HCT116 (cell line): ENCODE measurements around the gene SPA17. TPM values are rescaled to one million over a fixed set of nuclear protein-coding genes. Genes with fewer than 3 reads are reported as not detected.

Experiments used
- ATAC-seq: fragments of 200-7000 bp; cut with Tn5 transposase; 2 replicates; pipeline ENCODE4 v1.9.1; 2020; ENCODE audit warnings: mild to moderate bottlenecking, moderate library complexity
- BruUV-seq: library from RNA; stranded (reverse); fragments of 400-500 nt; replicated peaks from 2 replicates; lab custom pipeline; 2021; lab: Mats Ljungman, UMichigan
- CTCF ChIA-PET: fragments of 300-600 bp; sonication (Branson Sonifier 250); formaldehyde crosslinking; loops from one replicate; lab custom pipeline; 2021; ENCODE audit warnings: antibody characterized with exemption; lab: Charles Lee
- POLR2A ChIA-PET: fragments of 300-600, 350-600 bp; sonication (Branson Sonifier 250); formaldehyde crosslinking; loops from one replicate; lab custom pipeline; 2021; ENCODE audit warnings: antibody characterized with exemption; lab: Charles Lee
- RAD21 ChIA-PET, 2 experiments: fragments of 300-600 bp; sonication (Branson Sonifier 250); formaldehyde crosslinking; loops; one replicate each; lab custom pipeline; 2023; ENCODE audit warnings: low total read pairs in 2 of 2; ENCODE audit not compliant: uncharacterized antibody in 2 of 2, unreplicated experiment in 2 of 2, low non-redundant PET in 1 of 2; lab: Charles Lee
- DNase-seq: peaks from one replicate; pipeline ENCODE4 v3.0.0-alpha.2; 2010; ENCODE audit warnings: low read depth, low spot score
- H2AFZ ChIP-seq: fragments of 200-600 bp; shearing (Covaris generic), sonication (generic); 2 replicates; pipeline ENCODE4 v1.6.1; 2017; ENCODE audit warnings: low read depth, mixed run types, mixed read lengths, antibody characterized with exemption, low read length; ENCODE audit not compliant: poor library complexity, severe bottlenecking
- H3K27ac ChIP-seq: 2 replicates; pipeline ENCODE4 v1.5.1; 2012; ENCODE audit warnings: low read depth, low read length
- H3K27me3 ChIP-seq: fragments of 200-600 bp; sonication (generic); 2 replicates; pipeline ENCODE4 v1.6.1; 2016; ENCODE audit warnings: mixed run types, low read length, mixed read lengths; ENCODE audit not compliant: insufficient read depth
- H3K36me3 ChIP-seq, 2 experiments: fragments of 200-500 bp in 1 of 2; fragments of 200-600 bp in 1 of 2; sonication (Bioruptor generic) in 1 of 2; sonication (generic) in 1 of 2; 2 replicates each; pipeline versions ENCODE4 v1.5.1 to v1.6.1; 2014 to 2016; ENCODE audit warnings: low read length in 2 of 2, inconsistent platforms in 1 of 2, mixed read lengths in 1 of 2, mixed run types in 1 of 2; ENCODE audit not compliant: insufficient read depth in 2 of 2, control insufficient read depth in 1 of 2
- H3K4me1 ChIP-seq, 2 experiments: fragments of 200-600 bp in 1 of 2; sonication (generic) in 1 of 2; 2 replicates each; pipeline versions ENCODE4 v1.5.1 to v1.6.1; 2012 to 2017; ENCODE audit warnings: low read length in 2 of 2, inconsistent platforms in 1 of 2, mild to moderate bottlenecking in 1 of 2, mixed read lengths in 1 of 2, mixed run types in 1 of 2, moderate library complexity in 1 of 2; ENCODE audit not compliant: insufficient read depth in 2 of 2, control insufficient read depth in 1 of 2
- H3K4me2 ChIP-seq: fragments of 200-600 bp; sonication (generic); 2 replicates; pipeline ENCODE4 v1.6.1; 2017; ENCODE audit warnings: mixed run types, low read length, mixed read lengths
- H3K4me3 ChIP-seq, 2 experiments: fragments of 200-600 bp in 1 of 2; sonication (generic) in 1 of 2; replicated peaks in 1 of 2; 2 replicates each; pipeline ENCODE4 v1.5.1; 2011 to 2016; ENCODE audit warnings: low read length in 2 of 2, control low read depth in 1 of 2, low read depth in 1 of 2, mild to moderate bottlenecking in 1 of 2, mixed read lengths in 1 of 2, mixed run types in 1 of 2
- H3K79me2 ChIP-seq: fragments of 200-600 bp; sonication (generic); 2 replicates; pipeline ENCODE4 v1.6.1; 2017; ENCODE audit warnings: mild to moderate bottlenecking, mixed run types, low read length, moderate library complexity, mixed read lengths; ENCODE audit not compliant: insufficient read depth
- H3K9ac ChIP-seq: fragments of 200-600 bp; sonication (generic); 2 replicates; pipeline ENCODE4 v1.6.1; 2016; ENCODE audit warnings: low read length, mixed read lengths
- H3K9me2 ChIP-seq: fragments of 200-600 bp; sonication (generic), shearing (Covaris generic); 2 replicates; pipeline ENCODE4 v1.6.1; 2017; ENCODE audit warnings: mixed run types, mild to moderate bottlenecking, moderate library complexity; ENCODE audit not compliant: insufficient read depth
- H3K9me3 ChIP-seq, 2 experiments: fragments of 200-500 bp in 1 of 2; fragments of 200-600 bp in 1 of 2; sonication (Bioruptor generic) in 1 of 2; sonication (generic) in 1 of 2; 2 replicates each; pipeline ENCODE4 v1.6.1; 2014 to 2017; ENCODE audit warnings: low read length in 2 of 2, mixed read lengths in 2 of 2, inconsistent platforms in 1 of 2, low read depth in 1 of 2, mild to moderate bottlenecking in 1 of 2, mixed run types in 1 of 2, moderate library complexity in 1 of 2; ENCODE audit not compliant: control insufficient read depth in 1 of 2, insufficient read depth in 1 of 2
- H4K20me1 ChIP-seq: fragments of 200-600 bp; sonication (generic), shearing (Covaris generic); 2 replicates; pipeline ENCODE4 v1.6.1; 2017; ENCODE audit warnings: mixed run types, mild to moderate bottlenecking, moderate library complexity; ENCODE audit not compliant: insufficient read depth
- CBX3 ChIP-seq: IDR thresholded peaks from 2 replicates; pipeline ENCODE4 v1.6.1; 2012; ENCODE audit warnings: low read depth
- EGR1 ChIP-seq: IDR thresholded peaks from 2 replicates; pipeline ENCODE4 v1.6.1; 2012; ENCODE audit warnings: low read depth
- ELF1 ChIP-seq: IDR thresholded peaks from 2 replicates; pipeline ENCODE4 v1.6.1; 2012; ENCODE audit warnings: low read depth, borderline replicate concordance
- EZH2 ChIP-seq: fragments of 200-600 bp; sonication (generic); IDR thresholded peaks from 2 replicates; pipeline ENCODE4 v1.6.1; 2017; ENCODE audit warnings: antibody characterized with exemption, mixed run types
- EZH2phosphoT487 ChIP-seq: fragments of 200-600 bp; IDR thresholded peaks from 2 replicates; pipeline ENCODE4 v1.6.1; 2018; ENCODE audit warnings: antibody characterized with exemption, borderline replicate concordance
- JUND ChIP-seq: IDR thresholded peaks from 2 replicates; pipeline ENCODE4 v1.6.1; 2012
- MAX ChIP-seq: IDR thresholded peaks from 2 replicates; pipeline ENCODE4 v1.6.1; 2012
- POLR2AphosphoS5 ChIP-seq: IDR thresholded peaks from 2 replicates; pipeline ENCODE4 v1.6.1; 2011; ENCODE audit warnings: mild to moderate bottlenecking, low read depth, low read length, moderate library complexity
- RAD21 ChIP-seq: IDR thresholded peaks from 2 replicates; pipeline ENCODE4 v1.6.1; 2012; ENCODE audit warnings: low read depth, mild to moderate bottlenecking
- SIN3A ChIP-seq: IDR thresholded peaks from 2 replicates; pipeline ENCODE4 v1.6.1; 2012; ENCODE audit warnings: low read depth
- SP1 ChIP-seq: IDR thresholded peaks from 2 replicates; pipeline ENCODE4 v1.6.1; 2012; ENCODE audit warnings: low read depth
- TCF7L2 ChIP-seq: IDR thresholded peaks from 2 replicates; pipeline ENCODE4 v1.7.0; 2011; ENCODE audit warnings: borderline replicate concordance, inconsistent platforms; ENCODE audit not compliant: insufficient read depth, insufficient read length; ENCODE audit errors: extremely low read depth
- YY1 ChIP-seq: IDR thresholded peaks from 2 replicates; pipeline ENCODE4 v1.6.1; 2011; ENCODE audit warnings: low read length, low read depth, moderate library complexity, mild to moderate bottlenecking; ENCODE audit not compliant: insufficient replicate concordance; ENCODE audit errors: extremely low read depth
- ZFX ChIP-seq: fragments of 450-650 bp; IDR thresholded peaks from 2 replicates; pipeline ENCODE4 v1.6.1; 2017
- ZNF274 ChIP-seq: fragments of 200-500 bp; sonication (Bioruptor generic); IDR thresholded peaks from 2 replicates; pipeline ENCODE4 v1.6.1; 2014; ENCODE audit warnings: mild to moderate bottlenecking, low read depth, low read length, inconsistent platforms
- intact Hi-C: fragments of 100-400 bp; cut with micrococcal nuclease; formaldehyde crosslinking; loops from 2 replicates; pipeline ENCODE4 v1.10.0; 2022
- total RNA-seq: library from RNA; stranded (reverse); gene quantifications from one replicate; pipeline ENCODE4 v1.2.1, GENCODE V29; 2021; ENCODE audit not compliant: unreplicated experiment
- TF ChIP-seq, protein P1 (sequence below), 3 experiments: fragments of 200-600 bp in 1 of 3; sonication (generic) in 1 of 3; IDR thresholded peaks in 2 of 3; conservative IDR thresholded peaks in 1 of 3; 2 replicates each; pipeline ENCODE4 v1.5.1; 2012 to 2017; ENCODE audit warnings: low read depth in 2 of 3, low read length in 2 of 3, antibody characterized with exemption in 1 of 3, borderline replicate concordance in 1 of 3, control low read depth in 1 of 3, mild to moderate bottlenecking in 1 of 3, mixed read lengths in 1 of 3, mixed run types in 1 of 3, moderate library complexity in 1 of 3; ENCODE audit not compliant: insufficient read depth in 1 of 3
- TF ChIP-seq, protein P2 (sequence below): IDR thresholded peaks from 2 replicates; pipeline ENCODE4 v1.6.1; 2012; ENCODE audit warnings: low read depth
- TF ChIP-seq, protein P3 (sequence below): IDR thresholded peaks from 2 replicates; pipeline ENCODE4 v1.6.1; 2011; ENCODE audit warnings: mild to moderate bottlenecking, low read length, moderate library complexity; ENCODE audit not compliant: insufficient replicate concordance; ENCODE audit errors: extremely low read depth

The SPA17 gene
- total RNA-seq, 1 experiment from 2014 or later, result 12.9 TPM

DNA sequence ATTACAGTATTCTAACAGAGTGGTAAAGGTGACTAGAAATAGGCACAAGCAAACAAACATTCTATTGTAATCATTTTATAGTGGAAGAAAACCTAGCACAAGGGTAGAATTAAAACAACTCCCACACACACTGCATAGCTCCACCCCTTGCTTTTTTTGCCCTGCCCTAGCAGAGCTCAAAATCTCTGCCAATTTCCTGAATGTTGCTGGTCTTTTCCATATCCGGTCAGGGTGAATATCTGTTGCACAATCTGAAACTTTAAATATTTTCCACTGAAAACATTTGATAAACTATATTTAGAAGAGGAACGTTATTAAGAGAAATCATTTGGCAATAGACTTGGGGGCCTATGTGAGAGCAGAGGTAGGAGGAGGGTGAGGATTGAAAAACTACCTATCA is 2.7 kb downstream of the SPA17 start (continued):
- TF ChIP-seq, protein P1, sequence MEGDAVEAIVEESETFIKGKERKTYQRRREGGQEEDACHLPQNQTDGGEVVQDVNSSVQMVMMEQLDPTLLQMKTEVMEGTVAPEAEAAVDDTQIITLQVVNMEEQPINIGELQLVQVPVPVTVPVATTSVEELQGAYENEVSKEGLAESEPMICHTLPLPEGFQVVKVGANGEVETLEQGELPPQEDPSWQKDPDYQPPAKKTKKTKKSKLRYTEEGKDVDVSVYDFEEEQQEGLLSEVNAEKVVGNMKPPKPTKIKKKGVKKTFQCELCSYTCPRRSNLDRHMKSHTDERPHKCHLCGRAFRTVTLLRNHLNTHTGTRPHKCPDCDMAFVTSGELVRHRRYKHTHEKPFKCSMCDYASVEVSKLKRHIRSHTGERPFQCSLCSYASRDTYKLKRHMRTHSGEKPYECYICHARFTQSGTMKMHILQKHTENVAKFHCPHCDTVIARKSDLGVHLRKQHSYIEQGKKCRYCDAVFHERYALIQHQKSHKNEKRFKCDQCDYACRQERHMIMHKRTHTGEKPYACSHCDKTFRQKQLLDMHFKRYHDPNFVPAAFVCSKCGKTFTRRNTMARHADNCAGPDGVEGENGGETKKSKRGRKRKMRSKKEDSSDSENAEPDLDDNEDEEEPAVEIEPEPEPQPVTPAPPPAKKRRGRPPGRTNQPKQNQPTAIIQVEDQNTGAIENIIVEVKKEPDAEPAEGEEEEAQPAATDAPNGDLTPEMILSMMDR (IDR thresholded peaks at IDR 0.05 in 2 of 3, conservative IDR thresholded peaks at IDR 0.05 in 1 of 3; ENCODE audit: borderline replicate concordance in 1 of 3, insufficient read depth in 1 of 3, low read depth in 2 of 3, low read length in 2 of 3), result no peak

DNA sequence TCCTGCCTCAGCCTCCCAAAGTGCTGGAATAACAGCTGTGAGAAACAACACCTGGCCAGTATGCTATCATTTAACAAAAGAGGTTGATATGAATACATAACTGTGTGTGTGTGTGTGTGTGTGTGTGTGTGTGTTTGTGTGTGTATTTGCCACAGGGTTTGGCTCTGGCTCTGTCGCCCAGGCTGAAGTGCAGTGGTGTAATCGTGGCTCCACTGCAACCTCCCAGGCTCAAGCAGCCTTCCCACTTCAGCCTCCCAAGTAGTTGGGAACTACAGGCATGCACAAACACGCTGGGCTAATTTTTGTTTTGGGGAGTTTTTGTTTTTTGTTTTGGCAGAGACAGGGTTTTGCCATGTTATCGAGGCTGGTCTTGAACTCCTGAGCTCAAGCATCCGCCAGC is 4.7 kb downstream of the SPA17 start:
- CTCF ChIA-PET, result interaction anchor here (1.0 kb wide), 2 partner anchors 9 to 100 kb away, joined by 3 read pairs; no protein-coding TSS in a partner anchor
- Histone ChIP-seq H3K9me2 (no peaks in the 10 kb centered on the region), H3K36me3 (no peaks in the 10 kb centered on the region; a peak in 2 of 4 replicates), H3K27me3 (no peaks in the 10 kb centered on the region), H3K79me2 (no peaks in the 10 kb centered on the region), H4K20me1 (no peaks in the 10 kb centered on the region), H3K4me1 (peaks cover 3 to 9% of the 10 kb centered on the region in 2 experiments; a peak in 2 of 4 replicates), H3K9me3 (peaks cover 4 to 5% of the 10 kb centered on the region in 2 experiments; a peak in 2 of 4 replicates), H2AFZ (no peak overlapping the region), H3K4me3 (no peak overlapping the region), H3K9ac (no peak overlapping the region), H3K27ac (no peak overlapping the region), H3K4me2 (no peak overlapping the region)
- TF ChIP-seq SIN3A, result no peak
- no peak for TF ChIP-seq ZFX
- no peak for TF ChIP-seq YY1
- no peak for TF ChIP-seq TCF7L2
- TF ChIP-seq, protein P2, sequence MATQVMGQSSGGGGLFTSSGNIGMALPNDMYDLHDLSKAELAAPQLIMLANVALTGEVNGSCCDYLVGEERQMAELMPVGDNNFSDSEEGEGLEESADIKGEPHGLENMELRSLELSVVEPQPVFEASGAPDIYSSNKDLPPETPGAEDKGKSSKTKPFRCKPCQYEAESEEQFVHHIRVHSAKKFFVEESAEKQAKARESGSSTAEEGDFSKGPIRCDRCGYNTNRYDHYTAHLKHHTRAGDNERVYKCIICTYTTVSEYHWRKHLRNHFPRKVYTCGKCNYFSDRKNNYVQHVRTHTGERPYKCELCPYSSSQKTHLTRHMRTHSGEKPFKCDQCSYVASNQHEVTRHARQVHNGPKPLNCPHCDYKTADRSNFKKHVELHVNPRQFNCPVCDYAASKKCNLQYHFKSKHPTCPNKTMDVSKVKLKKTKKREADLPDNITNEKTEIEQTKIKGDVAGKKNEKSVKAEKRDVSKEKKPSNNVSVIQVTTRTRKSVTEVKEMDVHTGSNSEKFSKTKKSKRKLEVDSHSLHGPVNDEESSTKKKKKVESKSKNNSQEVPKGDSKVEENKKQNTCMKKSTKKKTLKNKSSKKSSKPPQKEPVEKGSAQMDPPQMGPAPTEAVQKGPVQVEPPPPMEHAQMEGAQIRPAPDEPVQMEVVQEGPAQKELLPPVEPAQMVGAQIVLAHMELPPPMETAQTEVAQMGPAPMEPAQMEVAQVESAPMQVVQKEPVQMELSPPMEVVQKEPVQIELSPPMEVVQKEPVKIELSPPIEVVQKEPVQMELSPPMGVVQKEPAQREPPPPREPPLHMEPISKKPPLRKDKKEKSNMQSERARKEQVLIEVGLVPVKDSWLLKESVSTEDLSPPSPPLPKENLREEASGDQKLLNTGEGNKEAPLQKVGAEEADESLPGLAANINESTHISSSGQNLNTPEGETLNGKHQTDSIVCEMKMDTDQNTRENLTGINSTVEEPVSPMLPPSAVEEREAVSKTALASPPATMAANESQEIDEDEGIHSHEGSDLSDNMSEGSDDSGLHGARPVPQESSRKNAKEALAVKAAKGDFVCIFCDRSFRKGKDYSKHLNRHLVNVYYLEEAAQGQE, result no peak
- no peak for TF ChIP-seq ELF1
- TF ChIP-seq EZH2, result no peak
- no peak for TF ChIP-seq RAD21
- TF ChIP-seq ZNF274, result no peak
- TF ChIP-seq, protein P3, sequence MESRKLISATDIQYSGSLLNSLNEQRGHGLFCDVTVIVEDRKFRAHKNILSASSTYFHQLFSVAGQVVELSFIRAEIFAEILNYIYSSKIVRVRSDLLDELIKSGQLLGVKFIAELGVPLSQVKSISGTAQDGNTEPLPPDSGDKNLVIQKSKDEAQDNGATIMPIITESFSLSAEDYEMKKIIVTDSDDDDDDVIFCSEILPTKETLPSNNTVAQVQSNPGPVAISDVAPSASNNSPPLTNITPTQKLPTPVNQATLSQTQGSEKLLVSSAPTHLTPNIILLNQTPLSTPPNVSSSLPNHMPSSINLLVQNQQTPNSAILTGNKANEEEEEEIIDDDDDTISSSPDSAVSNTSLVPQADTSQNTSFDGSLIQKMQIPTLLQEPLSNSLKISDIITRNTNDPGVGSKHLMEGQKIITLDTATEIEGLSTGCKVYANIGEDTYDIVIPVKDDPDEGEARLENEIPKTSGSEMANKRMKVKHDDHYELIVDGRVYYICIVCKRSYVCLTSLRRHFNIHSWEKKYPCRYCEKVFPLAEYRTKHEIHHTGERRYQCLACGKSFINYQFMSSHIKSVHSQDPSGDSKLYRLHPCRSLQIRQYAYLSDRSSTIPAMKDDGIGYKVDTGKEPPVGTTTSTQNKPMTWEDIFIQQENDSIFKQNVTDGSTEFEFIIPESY, result no peak
- no peak for TF ChIP-seq EGR1
- no peak for TF ChIP-seq POLR2AphosphoS5
- TF ChIP-seq CBX3, result no peak
- TF ChIP-seq MAX, result no peak
- no peak for TF ChIP-seq SP1
- no peak for TF ChIP-seq JUND
- no peak for TF ChIP-seq EZH2phosphoT487
- no TSS peak for BruUV-seq
- RAD21 ChIA-PET, result no interaction called here
- intact Hi-C loops, result no loop called here
- POLR2A ChIA-PET, result no interaction called here
- no peak for DNase-seq
- ATAC-seq, result no peak
